ENCODE measurements around the gene TSPAN16. TPM values are rescaled to one million over a fixed set of nuclear protein-coding genes. Genes with fewer than 3 reads are reported as not detected.

The TSPAN16 gene
- polyA plus RNA-seq (2013, experiment 1 of 2): not detected
- not detected for polyA plus RNA-seq (2013, experiment 2 of 2)

GRCh38 chr19:11295665-11296245 lies at the start of gene TSPAN16:
Gene TSPAN16 (plus strand): TSS chr19:11296160. CDS start chr19:11296298, 138 bp downstream.
- H3K9me3 ChIP-seq (ENCODE audit: control insufficient read depth, low read length): no peaks in the 10 kb centered on the region
- WGBS, 2 experiments (ENCODE audit: insufficient coverage in 2 of 2): 90 to 99% methylated on average over 7 of the region's 8 CpGs
- no peaks in the 10 kb centered on the region for H3K36me3 ChIP-seq (ENCODE audit: control insufficient read depth, insufficient read depth, low read length)
- H3K4me1 ChIP-seq (ENCODE audit: control insufficient read depth, insufficient read depth, low read length, poor library complexity, severe bottlenecking): peaks cover 4% of the 10 kb centered on the region
- H3K27ac ChIP-seq (ENCODE audit: low read depth, low read length, severe bottlenecking): no peak within 1 kb of the TSS
- H3K4me3 ChIP-seq (ENCODE audit: extremely low read depth, insufficient read depth, low read length, poor library complexity, severe bottlenecking): no peak within 1 kb of the TSS

GRCh38 chr19:11246941-11247340 lies 49.0 kb upstream of the TSPAN16 start:
- H3K9me3 ChIP-seq (ENCODE audit: control insufficient read depth, low read length): no peaks in the 10 kb centered on the region
- H3K4me1 ChIP-seq (ENCODE audit: control insufficient read depth, insufficient read depth, low read length, poor library complexity, severe bottlenecking): no peaks in the 10 kb centered on the region
- peaks cover 61% of the 10 kb centered on the region for H3K36me3 ChIP-seq (ENCODE audit: control insufficient read depth, insufficient read depth, low read length)
- no peak overlapping the region for H3K27ac ChIP-seq (ENCODE audit: low read depth, low read length, severe bottlenecking)
- WGBS, 2 experiments (ENCODE audit: insufficient coverage in 2 of 2): 94 to 100% methylated on average over 6 to 9 of the region's 11 CpGs
- H3K4me3 ChIP-seq (ENCODE audit: extremely low read depth, insufficient read depth, low read length, poor library complexity, severe bottlenecking): no peak overlapping the region

GRCh38 chr19:11247391-11247790 lies 48.6 kb upstream of the TSPAN16 start:
- Histone ChIP-seq H3K27ac (ENCODE audit: low read depth, low read length, severe bottlenecking) (no peak overlapping the region), H3K36me3 (ENCODE audit: control insufficient read depth, insufficient read depth, low read length) (peaks cover 61% of the 10 kb centered on the region), H3K9me3 (ENCODE audit: control insufficient read depth, low read length) (no peaks in the 10 kb centered on the region), H3K4me1 (ENCODE audit: control insufficient read depth, insufficient read depth, low read length, poor library complexity, severe bottlenecking) (no peaks in the 10 kb centered on the region), H3K4me3 (ENCODE audit: extremely low read depth, insufficient read depth, low read length, poor library complexity, severe bottlenecking) (no peak overlapping the region)
- 95 to 97% methylated on average over 9 to 10 of the region's 10 CpGs for WGBS, 2 experiments (ENCODE audit: insufficient coverage in 2 of 2)

- H3K27ac ChIP-seq (ENCODE audit: low read depth, low read length, severe bottlenecking): no peak overlapping the region
- WGBS, 2 experiments (ENCODE audit: insufficient coverage in 2 of 2): 94 to 98% methylated on average over 11 to 14 of the region's 14 CpGs
- no peak overlapping the region for H3K4me3 ChIP-seq (ENCODE audit: extremely low read depth, insufficient read depth, low read length, poor library complexity, severe bottlenecking)
- no peaks in the 10 kb centered on the region for H3K9me3 ChIP-seq (ENCODE audit: control insufficient read depth, low read length)
- H3K4me1 ChIP-seq (ENCODE audit: control insufficient read depth, insufficient read depth, low read length, poor library complexity, severe bottlenecking): peaks cover under 1% of the 10 kb centered on the region
- H3K36me3 ChIP-seq (ENCODE audit: control insufficient read depth, insufficient read depth, low read length): peaks cover 56% of the 10 kb centered on the region
Observed at GRCh38 chr19:11247934-11248333, 48.0 kb upstream of the TSPAN16 start.

- H3K4me3 ChIP-seq (ENCODE audit: extremely low read depth, insufficient read depth, low read length, poor library complexity, severe bottlenecking): no peak overlapping the region
- H3K27ac ChIP-seq (ENCODE audit: low read depth, low read length, severe bottlenecking): no peak overlapping the region
- H3K4me1 ChIP-seq (ENCODE audit: control insufficient read depth, insufficient read depth, low read length, poor library complexity, severe bottlenecking): peaks cover 8% of the 10 kb centered on the region
- WGBS, 2 experiments (ENCODE audit: insufficient coverage in 2 of 2): no CpG with 5 or more reads among the region's 2 CpGs
- H3K9me3 ChIP-seq (ENCODE audit: control insufficient read depth, low read length): no peaks in the 10 kb centered on the region
- peaks cover 53% of the 10 kb centered on the region for H3K36me3 ChIP-seq (ENCODE audit: control insufficient read depth, insufficient read depth, low read length)
Observed at GRCh38 chr19:11248852-11249251, 47.1 kb upstream of the TSPAN16 start.

- Histone ChIP-seq H3K9me3 (ENCODE audit: control insufficient read depth, low read length) (no peaks in the 10 kb centered on the region), H3K4me1 (ENCODE audit: control insufficient read depth, insufficient read depth, low read length, poor library complexity, severe bottlenecking) (peaks cover 8% of the 10 kb centered on the region), H3K27ac (ENCODE audit: low read depth, low read length, severe bottlenecking) (no peak overlapping the region), H3K36me3 (ENCODE audit: control insufficient read depth, insufficient read depth, low read length) (peaks cover 46% of the 10 kb centered on the region), H3K4me3 (ENCODE audit: extremely low read depth, insufficient read depth, low read length, poor library complexity, severe bottlenecking) (no peak overlapping the region)
- WGBS, 2 experiments (ENCODE audit: insufficient coverage in 2 of 2): 93 to 100% methylated on average over 3 to 4 of the region's 4 CpGs
Observed at GRCh38 chr19:11251217-11251616, 44.7 kb upstream of the TSPAN16 start.

GRCh38 chr19:11251650-11252314 lies 44.2 kb upstream of the TSPAN16 start:
- no peak overlapping the region for H3K27ac ChIP-seq (ENCODE audit: low read depth, low read length, severe bottlenecking)
- H3K9me3 ChIP-seq (ENCODE audit: control insufficient read depth, low read length): no peaks in the 10 kb centered on the region
- 92 to 98% methylated on average over 8 to 10 of the region's 11 CpGs for WGBS, 2 experiments (ENCODE audit: insufficient coverage in 2 of 2)
- peaks cover 42% of the 10 kb centered on the region for H3K36me3 ChIP-seq (ENCODE audit: control insufficient read depth, insufficient read depth, low read length)
- peaks cover 8% of the 10 kb centered on the region for H3K4me1 ChIP-seq (ENCODE audit: control insufficient read depth, insufficient read depth, low read length, poor library complexity, severe bottlenecking)
- no peak overlapping the region for H3K4me3 ChIP-seq (ENCODE audit: extremely low read depth, insufficient read depth, low read length, poor library complexity, severe bottlenecking)

- Histone ChIP-seq H3K36me3 (ENCODE audit: control insufficient read depth, insufficient read depth, low read length) (peaks cover 33% of the 10 kb centered on the region), H3K4me1 (ENCODE audit: control insufficient read depth, insufficient read depth, low read length, poor library complexity, severe bottlenecking) (peaks cover 8% of the 10 kb centered on the region), H3K9me3 (ENCODE audit: control insufficient read depth, low read length) (no peaks in the 10 kb centered on the region), H3K27ac (ENCODE audit: low read depth, low read length, severe bottlenecking) (no peak overlapping the region), H3K4me3 (ENCODE audit: extremely low read depth, insufficient read depth, low read length, poor library complexity, severe bottlenecking) (no peak overlapping the region)
- 94 to 96% methylated on average over 11 to 16 of the region's 19 CpGs for WGBS, 2 experiments (ENCODE audit: insufficient coverage in 2 of 2)
Observed at GRCh38 chr19:11252665-11253355, 43.1 kb upstream of the TSPAN16 start.

- no peak overlapping the region for H3K27ac ChIP-seq (ENCODE audit: low read depth, low read length, severe bottlenecking)
- no peak overlapping the region for H3K4me3 ChIP-seq (ENCODE audit: extremely low read depth, insufficient read depth, low read length, poor library complexity, severe bottlenecking)
- WGBS, 2 experiments (ENCODE audit: insufficient coverage in 2 of 2): 88 to 89% methylated on average over 5 of the region's 5 CpGs
Observed at GRCh38 chr19:11254666-11255065, 41.3 kb upstream of the TSPAN16 start.

GRCh38 chr19:11256189-11256588 lies 39.8 kb upstream of the TSPAN16 start:
- Histone ChIP-seq H3K9me3 (ENCODE audit: control insufficient read depth, low read length) (no peaks in the 10 kb centered on the region), H3K27ac (ENCODE audit: low read depth, low read length, severe bottlenecking) (no peak overlapping the region), H3K4me1 (ENCODE audit: control insufficient read depth, insufficient read depth, low read length, poor library complexity, severe bottlenecking) (peaks cover 8% of the 10 kb centered on the region), H3K36me3 (ENCODE audit: control insufficient read depth, insufficient read depth, low read length) (peaks cover 12% of the 10 kb centered on the region), H3K4me3 (ENCODE audit: extremely low read depth, insufficient read depth, low read length, poor library complexity, severe bottlenecking) (no peak overlapping the region)
- 37 to 60% methylated on average over 7 of the region's 7 CpGs for WGBS, 2 experiments (ENCODE audit: insufficient coverage in 2 of 2)

More at GRCh38 chr19:11254666-11255065, 41.3 kb upstream of the TSPAN16 start:
- H3K36me3 ChIP-seq (ENCODE audit: control insufficient read depth, insufficient read depth, low read length): peaks cover 22% of the 10 kb centered on the region
- no peaks in the 10 kb centered on the region for H3K9me3 ChIP-seq (ENCODE audit: control insufficient read depth, low read length)
- H3K4me1 ChIP-seq (ENCODE audit: control insufficient read depth, insufficient read depth, low read length, poor library complexity, severe bottlenecking): peaks cover 8% of the 10 kb centered on the region

Measured in mesodermal cell (in vitro differentiated cells).